Fibroblast of upper back skin (primary cell): Measurements from ENCODE around the gene RSPO1.
"Not testable (repeated sequence)": the region's sequence is repeated elsewhere in the genome, so short reads cannot be mapped to it uniquely, and the experiment has no call there.

Experiments used
- DNase-seq: peaks from one replicate; pipeline ENCODE4 v3.0.0-alpha.2; 2013

RSPO1 gene, protein sequence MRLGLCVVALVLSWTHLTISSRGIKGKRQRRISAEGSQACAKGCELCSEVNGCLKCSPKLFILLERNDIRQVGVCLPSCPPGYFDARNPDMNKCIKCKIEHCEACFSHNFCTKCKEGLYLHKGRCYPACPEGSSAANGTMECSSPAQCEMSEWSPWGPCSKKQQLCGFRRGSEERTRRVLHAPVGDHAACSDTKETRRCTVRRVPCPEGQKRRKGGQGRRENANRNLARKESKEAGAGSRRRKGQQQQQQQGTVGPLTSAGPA

DNA sequence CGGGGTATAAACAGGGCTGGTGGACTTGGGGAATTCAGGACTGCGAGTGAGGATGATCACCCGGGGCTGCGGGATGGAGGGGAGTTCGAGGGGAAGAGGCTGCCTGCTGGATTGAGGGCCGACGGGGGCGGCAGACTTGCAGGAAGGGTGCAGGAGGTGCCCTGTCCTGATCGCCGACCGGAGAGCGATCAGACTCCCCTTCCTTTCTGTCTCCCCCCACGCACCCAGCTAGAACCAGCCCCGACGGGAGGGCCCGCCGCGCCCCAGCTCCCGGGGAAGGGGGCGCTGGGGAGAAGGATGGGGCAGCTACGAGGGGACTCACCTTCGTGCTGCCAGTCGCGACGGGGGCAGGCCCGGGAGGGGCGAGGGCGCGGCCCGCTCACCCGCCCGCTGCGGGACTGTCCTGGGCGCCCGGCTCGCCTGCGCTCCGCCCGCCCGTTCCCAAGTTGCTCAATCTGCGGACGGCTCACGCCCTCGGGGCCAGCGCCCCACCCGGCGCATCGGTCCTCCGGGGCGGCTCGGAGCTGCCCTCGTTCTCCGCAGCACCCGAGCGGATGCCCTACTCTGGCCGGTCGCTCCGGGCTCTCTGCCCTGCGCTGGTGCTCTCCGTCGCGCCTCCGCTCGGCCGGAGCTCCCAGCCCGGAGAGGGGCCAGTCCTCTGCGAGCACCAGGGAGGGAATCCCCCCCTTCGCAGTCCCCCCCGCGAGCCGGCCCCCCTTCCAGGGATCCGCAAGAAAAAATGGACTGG is at the start of gene RSPO1:
TSS of gene RSPO1 (minus strand) at position 649 of the 748 bp plus-strand sequence. CDS start 5,231 bp downstream, outside the sequence.
- no peak for DNase-seq

DNA sequence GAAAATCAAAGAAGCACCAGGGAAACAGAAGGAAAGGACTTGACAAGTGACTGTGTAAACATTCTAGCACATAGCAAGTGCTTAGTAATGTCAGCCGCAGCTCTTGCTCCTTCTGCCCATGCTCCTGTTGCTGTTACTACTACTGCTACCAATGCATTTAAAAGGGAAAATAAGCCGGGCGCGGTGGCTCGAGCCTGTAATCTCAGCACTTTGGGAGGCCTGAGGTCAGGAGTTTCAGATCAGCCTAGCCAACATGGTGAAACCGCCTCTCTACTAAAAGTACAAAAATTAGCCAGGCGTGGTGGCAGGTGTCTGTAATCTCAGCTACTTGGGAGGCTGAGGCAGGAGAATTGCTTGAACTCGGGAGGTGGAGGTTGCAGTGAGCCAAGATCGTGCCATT is 49.5 kb upstream of the RSPO1 start:
- DNase-seq, result not testable (repeated sequence)

DNA sequence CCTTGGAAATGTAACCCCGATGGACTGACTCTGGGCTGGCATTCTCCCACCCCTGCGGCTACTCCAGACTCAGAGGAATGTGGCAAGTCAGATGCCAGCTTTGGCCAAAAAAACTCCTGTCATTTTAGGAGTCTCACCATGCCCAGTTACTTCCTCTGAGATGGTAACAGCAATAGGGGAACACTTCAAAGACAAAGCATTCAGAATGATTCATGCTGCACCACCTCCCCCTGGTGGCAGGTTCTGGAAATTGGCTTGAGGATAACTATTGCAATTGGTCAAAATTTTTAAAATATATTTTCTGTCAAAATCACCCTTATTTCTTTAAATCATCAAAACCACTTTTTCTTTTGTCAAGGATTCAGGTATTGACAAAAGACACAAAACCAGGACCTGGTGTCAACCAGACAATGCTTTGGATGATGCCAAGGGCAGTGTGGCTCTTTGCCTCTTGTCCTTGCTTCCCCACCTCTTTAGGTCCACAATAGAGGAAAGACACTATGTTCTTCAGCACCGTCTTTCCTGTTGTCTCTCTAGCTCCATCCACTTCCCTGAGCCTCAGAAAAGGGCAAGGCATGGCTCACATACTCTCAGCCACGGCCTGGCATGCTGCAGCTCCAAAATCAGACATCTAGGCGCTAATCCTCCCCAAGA is 47.8 kb upstream of the RSPO1 start:
- DNase-seq, result peak; percentile 59

DNA sequence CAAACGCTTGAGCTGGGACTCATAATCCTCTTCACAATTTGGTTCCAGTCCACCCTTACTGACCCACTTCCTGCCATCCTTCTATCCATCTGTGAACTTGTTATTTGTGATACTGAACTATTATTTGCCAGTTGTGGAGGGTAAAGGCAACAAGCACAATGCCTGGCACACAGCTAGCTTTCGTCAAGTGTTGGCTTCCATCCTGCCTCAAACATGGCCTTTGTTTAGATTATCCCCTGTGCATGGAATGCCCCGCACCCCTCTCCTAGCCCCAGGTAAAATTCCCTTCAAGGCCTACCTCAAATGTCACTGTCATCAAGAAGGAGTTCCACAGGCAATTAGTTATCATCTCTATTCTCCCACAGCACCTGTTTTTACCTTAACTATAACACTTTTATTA is 46.2 kb upstream of the RSPO1 start:
- DNase-seq, result no peak

DNA sequence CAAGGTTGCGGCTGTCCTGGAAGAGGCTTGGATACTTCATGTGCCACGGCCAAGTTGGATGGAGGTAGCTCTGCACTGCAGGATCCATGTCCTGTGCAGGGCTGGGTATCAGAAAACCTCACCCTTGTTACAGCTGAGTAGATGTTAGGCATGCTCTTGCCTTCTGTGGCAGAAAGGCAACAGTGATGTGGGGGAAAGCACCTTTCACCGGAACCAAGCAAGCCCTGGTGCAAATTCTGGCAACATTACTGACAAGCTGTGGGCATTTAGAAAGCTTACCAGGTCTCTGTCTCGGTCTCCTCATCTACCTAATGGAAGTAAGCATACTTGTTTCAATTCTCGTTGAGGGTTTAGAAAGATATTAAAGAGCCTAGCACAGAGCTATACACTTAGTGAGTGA is 43.1 kb upstream of the RSPO1 start:
- no peak for DNase-seq

DNA sequence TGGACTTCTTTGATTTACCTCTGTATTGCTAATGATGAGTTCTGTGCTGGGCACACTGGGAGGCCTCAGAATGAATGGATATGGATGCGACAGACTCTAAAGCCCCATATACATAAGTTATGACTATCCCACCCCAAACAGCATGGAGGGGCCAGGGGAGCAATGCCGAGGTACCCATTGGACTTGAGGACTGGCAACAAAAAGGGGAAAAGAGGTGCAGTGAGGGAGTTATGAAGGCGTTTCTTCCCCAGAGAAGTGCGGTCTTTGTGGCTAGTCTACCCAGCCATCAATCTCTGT is 42.4 kb upstream of the RSPO1 start:
- no peak for DNase-seq

DNA sequence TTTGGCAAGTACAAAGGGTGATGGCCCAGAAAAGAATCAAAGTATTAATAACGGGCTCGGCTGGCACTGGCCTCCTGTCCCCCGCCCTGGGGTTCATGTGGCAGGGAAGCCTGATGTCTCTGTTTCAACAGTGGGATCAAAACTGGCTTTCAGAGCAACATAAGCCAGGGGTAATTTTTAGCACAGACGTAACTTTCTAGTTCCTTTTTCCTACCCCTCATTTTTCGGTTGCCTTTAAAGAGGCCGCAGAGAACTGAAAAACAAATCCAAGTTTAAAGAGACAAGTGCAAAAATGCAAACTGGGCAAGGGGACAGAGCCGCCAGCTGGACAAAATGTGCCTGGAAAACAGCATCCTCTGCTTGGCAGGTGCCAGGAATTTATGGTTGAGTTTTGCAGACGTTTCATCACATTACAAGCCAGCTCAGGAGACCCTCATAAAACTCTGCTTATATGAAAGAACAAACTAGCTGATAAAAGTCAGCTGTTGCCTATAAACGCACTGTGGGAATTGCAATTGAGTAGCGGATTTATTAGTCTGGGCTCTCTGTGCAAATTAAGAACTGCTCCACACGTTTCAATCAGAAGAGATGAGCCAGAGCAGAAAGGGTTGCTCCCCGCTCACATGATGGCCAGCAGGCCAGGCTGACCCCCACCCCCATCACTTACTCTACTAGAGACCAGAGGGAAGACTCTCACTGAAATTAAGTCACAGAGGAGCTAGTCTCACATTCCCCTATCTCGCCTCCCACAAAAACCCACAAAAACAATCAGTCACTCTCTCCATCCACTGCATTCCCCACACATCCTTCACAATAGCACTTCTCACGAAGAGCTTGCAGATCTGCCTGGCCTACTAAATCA is 41.8 kb upstream of the RSPO1 start:
- no peak for DNase-seq

DNA sequence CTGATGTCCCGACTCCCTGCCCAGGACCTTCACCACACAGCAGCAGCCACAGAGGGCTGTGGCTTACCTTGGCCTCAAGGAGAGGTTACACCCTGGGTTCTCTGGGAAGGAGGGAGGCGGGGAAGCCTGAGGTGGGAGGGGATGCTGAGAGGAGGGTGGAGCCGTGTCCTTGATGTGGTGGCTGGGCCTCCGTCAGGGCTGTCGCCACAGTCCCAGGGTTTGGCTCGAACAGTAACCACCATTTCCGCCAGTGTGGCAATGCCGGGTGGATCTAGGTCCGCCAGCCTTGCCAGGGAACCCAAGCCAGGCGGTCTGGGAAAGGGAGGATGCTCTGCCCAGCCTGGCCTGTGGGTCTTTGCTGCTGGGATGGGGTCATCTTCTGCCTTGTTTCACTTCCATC is 39.2 kb upstream of the RSPO1 start:
- no peak for DNase-seq

DNA sequence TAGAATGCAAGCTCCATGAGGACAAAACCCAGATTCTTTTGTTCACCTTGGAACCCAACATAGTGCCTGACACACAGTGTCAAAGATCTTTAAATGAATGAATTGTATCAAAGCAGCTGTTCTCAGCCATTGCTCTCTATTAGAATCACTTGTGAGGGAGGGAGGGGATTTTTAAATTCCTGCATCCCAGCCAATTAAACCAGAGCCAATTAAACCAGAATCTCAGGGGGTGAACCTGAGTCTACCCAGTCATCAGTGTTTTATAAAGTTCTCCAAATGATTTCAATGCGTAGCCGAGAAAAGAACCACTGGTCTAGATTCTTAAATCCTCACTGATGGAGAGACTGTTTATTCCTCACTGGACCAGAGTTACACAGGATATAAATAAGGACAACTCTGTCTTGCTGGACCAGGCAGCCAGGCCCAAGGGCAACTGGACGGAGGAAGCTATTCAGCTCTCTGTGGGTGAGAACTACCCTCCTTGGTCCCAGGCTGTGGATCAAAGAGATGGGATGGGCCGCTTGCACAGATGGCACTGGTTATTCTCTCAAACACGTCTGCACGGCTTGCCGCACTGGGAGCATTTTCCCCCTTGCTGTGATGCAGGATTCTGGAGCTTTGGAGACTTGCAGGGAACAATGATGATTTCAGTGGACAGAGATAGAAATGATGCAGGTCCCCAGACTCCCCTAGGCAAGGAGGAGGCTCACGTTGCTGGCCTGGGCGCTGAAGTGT is 37.6 kb upstream of the RSPO1 start:
- DNase-seq, result no peak

DNA sequence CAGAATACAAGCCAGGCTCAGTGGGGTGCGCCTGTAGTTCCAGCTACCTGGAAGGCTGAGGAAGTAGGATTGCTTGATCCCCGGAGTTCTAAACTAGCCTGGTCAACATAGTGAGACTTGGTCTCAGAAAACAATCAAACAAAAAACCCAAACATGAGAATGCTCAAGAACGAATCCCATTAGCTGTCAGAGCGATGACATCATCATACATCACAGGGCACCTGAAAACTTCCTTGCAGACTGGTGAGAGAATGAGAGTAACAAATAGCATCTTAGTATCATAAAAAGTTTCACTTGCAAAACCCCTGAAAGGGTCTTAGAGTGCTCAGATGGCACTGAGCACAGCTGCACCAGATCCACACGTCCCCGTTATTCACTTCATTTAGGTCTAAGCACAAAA is 36.6 kb upstream of the RSPO1 start:
- DNase-seq, result no peak

DNA sequence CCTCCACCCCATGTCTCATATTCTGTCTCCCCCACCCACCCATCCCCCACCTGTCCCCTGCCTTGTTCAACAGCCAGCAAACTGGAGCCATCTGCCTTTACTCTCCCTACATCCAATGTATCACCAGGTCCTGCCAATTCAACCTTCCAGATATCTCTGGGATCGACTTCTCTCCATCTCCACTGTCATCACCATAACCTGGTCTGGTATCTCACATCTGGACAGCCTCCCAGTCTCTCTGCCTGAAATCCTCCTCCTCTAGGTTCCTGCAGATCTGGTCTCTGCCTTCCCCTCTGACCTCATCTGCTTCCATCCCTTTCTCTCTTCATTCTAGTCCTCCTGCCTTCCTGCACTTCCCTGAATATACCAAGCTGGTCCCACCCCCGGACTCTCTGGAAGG is 35.4 kb upstream of the RSPO1 start:
- no peak for DNase-seq

DNA sequence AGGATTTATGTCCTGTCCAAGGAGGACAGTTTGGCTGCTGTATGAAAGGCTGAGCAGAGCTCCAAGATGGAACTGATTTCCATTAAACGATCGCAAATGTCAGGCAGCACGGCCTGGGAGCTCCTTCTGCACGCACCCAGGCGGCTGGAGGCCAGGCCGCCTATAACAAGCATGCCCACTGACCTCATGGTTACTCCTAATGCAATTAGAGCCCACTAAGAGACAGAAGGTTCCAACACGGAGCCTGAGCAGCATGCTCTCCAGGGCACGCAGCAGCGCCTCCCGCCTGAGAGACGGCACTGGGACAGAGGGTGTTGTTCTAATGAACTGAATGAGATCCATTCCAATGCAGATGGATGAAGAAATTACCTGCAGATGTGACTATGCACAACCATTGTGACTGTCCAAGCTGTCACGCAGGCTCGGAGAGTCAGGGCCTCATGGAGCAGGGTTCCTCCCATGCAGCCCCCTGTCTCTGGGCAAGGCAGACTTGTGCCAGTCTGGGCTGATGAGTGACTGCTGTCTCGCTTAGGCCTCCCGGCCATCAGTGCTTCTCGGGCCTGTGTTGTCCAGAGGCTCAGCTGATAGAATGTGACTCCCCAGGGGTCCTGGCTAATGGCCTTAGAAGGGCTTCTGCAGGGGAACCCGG is 32.5 kb upstream of the RSPO1 start:
- no peak for DNase-seq

DNA sequence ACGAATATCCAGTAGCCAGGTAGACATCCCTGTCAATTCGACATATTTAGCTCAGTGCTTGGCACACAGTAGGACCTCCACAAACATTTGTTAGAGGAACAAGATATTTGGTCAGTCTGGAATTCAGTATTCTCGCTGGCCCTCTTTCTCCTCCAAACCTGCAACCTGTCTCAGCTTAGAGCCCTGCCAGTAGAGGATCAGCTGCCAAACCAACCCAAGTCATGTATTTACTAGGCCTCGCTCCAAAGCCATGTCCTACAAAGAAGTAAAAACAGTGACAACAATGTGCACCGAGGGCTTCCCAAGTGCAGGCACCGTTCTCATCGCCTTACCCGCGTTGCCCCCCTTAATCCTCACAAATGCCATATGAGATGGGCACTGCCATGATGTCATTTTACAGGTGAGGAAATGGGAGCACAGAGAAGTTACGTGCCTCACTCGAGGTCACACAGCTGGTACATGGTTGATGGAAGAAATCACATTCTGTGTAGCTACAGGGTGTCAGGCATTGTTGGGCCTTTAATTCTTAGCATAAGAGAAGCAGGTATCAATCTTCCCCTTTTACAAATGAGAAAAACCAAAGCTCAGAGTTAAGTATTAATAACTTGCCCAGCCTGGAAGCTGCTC is 31.7 kb upstream of the RSPO1 start:
- no peak for DNase-seq

DNA sequence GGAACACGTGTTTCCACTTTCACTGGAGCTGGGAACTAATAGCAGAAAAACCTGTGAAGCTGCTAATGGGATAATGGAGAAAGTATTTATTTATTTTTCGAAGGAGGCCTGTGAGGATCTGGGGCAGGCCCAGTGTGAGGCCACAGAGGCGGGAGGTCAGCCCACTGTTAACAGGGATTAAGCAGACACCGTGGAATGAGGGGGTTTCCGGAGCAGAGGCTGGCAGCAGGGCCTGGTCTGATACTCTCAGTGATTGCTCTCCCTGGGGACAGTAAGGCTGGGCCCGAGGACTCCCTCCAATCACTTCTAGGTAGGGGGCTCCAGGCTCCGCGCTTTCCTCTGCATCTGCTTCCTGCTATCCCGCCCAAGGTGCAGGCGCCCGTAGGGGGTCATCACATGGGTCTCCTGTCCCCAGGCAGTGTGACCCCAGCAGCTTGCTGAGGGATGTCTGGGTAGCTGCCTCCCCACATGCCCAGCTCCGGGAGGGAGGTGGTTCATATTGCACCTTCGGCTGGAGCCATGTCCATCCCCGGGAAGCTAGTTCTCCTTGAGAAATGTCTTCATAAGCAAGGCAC is 28.8 kb upstream of the RSPO1 start:
- DNase-seq, result no peak

DNA sequence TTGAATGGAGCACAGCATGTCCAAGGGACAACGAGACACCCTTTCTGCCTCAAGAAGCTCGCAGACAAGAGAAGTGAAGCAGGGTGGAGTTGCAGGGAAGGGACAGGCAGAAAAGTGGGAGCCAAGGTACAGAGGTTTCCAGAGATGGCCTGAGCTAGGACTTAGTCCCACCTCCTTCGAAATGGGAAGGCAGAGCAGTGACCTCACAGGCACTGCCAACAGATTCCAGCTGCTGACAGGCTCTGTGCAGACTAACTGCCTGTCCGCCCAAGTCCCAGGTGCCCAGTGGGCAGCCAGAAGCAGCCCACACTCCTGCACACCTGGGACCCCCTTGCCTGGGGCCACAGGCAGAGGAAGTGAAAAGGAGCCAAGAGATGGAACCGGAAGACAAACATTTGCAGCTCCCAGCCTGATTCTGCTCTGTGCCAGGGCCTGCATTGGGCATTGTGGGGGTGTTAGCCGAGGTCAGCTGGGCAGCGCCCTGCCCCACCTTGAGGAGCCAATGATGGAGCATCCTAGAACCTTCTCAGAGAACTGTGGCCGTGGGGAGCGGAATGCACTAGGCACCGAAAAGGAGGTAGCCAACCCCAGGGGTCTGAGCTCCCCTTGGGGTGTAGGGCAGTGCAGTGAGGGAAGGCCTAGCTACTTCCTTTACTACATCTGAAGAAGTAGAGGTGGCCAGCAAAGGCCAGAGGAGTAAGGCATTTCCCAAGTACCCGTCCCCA is 27.5 kb upstream of the RSPO1 start:
- no peak for DNase-seq

DNA sequence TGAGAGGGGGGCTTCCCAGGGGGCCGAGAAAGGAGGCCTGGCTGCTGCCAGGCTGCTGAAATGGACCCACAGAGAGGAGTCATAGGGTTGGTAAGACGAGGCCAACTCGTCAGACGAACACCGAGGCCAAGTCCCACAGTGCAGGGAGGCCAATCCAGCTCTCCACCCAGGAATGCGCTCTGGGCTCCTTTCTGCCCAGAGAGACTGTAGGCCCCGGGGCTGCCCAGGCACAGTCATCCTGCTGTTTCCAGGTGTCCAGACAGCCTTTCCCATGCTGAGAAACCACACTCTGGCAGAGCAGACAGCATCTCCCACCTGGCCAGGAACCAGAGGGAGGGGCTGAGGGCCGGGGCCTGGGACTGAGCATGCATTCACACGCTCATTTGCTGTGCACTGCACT is 26.7 kb upstream of the RSPO1 start:
- no peak for DNase-seq

DNA sequence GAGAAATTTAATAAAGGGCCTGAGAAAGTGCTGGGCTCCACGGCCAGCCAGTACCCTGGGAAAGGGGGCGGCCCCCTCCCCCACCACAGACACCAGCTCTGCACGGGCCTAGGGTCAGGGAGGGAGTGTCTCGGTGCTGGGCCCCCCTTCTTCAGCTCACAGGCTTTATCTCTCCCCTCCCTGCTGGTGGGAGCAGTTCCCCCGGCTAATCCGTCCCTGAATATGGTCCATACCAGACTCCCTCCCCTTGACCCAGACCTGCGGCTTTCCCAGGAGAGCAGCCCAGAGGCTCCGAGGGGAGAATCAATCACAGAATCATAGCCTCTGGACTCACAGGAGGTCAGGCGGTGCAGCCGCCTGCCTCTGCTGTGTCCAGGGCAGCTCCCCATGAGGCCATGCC is 26.0 kb upstream of the RSPO1 start:
- DNase-seq, result no peak

DNA sequence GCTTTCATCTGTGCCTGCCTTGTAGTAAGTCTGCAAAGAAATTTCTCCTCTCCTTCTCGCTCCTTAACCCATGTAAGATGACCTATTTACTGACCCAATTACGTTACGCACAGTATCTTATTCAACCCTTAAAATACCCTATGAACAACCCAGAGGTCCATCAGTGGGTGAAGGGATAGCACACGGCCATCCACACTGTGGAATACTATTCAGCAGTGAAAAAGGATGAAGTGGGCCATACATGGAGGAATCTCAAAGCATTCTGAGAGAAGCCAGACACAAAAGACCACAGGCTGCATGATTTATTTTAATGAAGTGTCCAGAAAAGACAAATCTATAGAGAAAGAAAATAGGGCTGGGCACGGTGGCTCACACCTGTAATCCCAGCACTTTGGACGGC is 23.8 kb upstream of the RSPO1 start:
- no peak for DNase-seq

DNA sequence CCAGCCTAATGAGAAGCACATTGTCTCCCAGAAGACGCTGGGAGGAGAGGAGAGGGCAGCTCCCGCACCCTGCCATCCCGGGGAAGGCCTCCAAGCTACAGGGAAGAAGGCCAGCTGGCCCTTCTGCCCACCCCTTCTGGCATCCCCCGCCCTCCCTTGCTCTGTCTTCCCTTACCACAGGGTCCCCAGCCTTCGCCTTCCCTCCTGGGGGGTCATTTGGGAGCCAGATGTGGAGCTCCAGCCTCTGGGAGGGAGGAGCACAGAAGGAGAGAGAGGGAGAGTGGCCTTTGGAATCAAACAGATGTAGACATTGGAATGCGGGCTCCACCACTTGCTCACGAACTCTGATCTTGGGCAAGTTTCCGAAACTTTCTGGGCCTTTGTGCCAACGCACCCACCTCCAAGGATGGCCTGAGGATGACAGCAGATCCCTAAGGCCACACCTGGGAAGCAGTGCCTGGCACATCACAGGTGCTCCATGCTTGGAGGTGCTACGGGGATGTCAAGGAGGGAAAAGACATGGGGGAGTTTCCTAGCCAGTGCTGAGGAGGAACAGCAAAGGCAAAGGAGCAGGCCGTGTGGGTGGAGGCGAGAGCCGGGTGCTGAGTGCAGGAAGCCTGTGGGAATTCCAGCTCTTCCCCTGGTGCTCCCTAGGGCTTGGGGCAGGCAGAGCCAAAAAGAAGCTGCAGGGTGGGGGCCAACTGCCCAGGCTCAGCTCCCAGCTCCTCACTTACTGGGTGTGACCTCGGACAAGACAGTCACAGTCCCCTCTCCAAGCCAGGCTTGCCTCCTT is 23.1 kb upstream of the RSPO1 start:
- no peak for DNase-seq

DNA sequence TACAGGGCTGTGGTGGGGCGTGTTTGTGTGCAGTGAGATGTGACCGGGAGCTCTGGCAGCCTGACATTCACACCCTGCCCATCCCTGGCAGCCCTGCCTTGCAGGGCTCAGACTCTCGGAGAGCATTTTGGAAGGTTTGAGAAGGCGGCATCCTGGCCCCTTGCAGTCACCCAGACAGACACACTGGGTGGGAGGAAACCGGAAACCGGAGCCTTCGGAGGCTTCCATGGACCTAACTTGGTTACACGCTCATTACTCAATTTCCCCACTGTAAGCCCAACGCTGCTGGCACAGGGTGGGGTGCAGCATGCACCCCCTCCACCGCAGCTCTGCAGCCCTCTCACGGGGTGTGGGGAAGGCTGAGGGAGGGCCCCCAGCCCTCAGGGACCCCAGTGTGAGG is 22.2 kb upstream of the RSPO1 start:
- no peak for DNase-seq
